Measurements from ENCODE around the gene WASL.

The WASL gene

DNA sequence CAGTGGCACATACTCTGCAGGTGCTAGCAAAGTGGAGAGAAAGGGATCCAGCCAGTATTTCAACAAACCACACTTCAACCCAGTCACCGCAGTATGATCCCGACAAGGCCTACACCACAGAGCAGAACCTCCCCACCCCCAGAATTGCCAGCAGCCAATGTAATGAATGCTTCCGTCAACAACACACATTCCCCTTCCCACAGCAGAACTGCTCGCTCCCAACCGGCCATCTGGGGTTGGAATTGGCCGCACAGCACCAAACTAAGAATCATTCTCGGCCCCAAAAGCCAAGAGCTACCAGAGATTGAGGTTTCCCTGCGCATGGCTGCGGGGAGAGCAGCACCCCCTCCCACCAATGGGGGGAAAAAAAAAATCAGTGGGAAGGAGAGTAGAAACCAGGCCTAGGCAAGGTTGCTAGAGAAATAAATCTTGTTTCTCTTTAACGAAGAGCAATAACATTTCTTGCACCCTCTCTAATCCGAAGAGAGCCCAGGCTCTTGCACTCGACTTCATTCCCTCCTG is 1.1 kb downstream of the WASL start:
- Histone ChIP-seq H3K27ac (ENCODE audit: low read length) (peak overlapping the region; percentile 75), H3K4me1 (ENCODE audit: low read length) (peaks cover 26% of the 10 kb centered on the region), H3K4me2 (ENCODE audit: low read length) (peak overlapping the region; percentile 87), H2AFZ (ENCODE audit: low read depth, low read length) (no peak overlapping the region), H3K9ac (ENCODE audit: low read length) (peak overlapping the region; percentile 92), H4K20me1 (ENCODE audit: insufficient read depth, low read length) (peaks cover 47% of the 10 kb centered on the region), H3K36me3 (replicated peaks; ENCODE audit: low read depth, low read length) (no peaks in the 10 kb centered on the region), H3K27me3 (ENCODE audit: low read depth, low read length) (no peaks in the 10 kb centered on the region), H3K9me3 (ENCODE audit: insufficient read depth, low read length) (no peaks in the 10 kb centered on the region), H3K79me2 (ENCODE audit: low read length) (peaks cover 67% of the 10 kb centered on the region), H3K4me3 (ENCODE audit: low read length) (peak overlapping the region; percentile 97)
- TF ChIP-seq EZH2phosphoT487 (IDR thresholded peaks at IDR 0.05; ENCODE audit: low read depth): no peak
- TF ChIP-seq, protein P1, sequence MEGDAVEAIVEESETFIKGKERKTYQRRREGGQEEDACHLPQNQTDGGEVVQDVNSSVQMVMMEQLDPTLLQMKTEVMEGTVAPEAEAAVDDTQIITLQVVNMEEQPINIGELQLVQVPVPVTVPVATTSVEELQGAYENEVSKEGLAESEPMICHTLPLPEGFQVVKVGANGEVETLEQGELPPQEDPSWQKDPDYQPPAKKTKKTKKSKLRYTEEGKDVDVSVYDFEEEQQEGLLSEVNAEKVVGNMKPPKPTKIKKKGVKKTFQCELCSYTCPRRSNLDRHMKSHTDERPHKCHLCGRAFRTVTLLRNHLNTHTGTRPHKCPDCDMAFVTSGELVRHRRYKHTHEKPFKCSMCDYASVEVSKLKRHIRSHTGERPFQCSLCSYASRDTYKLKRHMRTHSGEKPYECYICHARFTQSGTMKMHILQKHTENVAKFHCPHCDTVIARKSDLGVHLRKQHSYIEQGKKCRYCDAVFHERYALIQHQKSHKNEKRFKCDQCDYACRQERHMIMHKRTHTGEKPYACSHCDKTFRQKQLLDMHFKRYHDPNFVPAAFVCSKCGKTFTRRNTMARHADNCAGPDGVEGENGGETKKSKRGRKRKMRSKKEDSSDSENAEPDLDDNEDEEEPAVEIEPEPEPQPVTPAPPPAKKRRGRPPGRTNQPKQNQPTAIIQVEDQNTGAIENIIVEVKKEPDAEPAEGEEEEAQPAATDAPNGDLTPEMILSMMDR (IDR thresholded peaks at IDR 0.05; ENCODE audit: low read depth, low read length): no peak

DNA sequence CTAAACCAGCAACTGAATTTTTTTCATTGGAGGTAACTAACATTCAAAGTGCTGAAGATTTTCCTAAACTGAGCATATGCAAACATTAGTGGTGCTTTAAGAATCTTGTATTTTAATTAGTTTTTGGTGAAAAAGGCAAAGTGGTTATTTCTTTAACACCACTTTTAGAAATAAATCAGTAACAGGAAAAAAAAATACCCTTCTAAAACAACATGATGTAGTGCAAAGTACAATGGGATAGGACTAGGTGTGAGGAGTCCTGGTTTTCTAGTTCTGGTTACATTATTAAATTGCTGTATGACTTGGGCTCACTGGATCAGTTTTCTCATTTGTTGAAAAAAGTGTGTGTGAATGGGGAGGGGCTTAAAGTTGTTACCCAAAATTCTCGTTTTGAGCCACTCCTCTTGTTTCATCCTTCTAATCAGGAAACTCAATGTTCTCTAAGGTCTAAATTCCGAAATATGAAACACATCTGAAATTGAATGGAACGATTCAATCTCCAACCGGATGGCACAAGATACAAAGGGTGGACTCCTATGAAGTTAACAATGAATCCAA is 1.8 kb downstream of the WASL start:
- Histone ChIP-seq H3K79me2 (ENCODE audit: low read length) (peaks cover 74% of the 10 kb centered on the region), H3K36me3 (replicated peaks; ENCODE audit: low read depth, low read length) (no peaks in the 10 kb centered on the region), H3K9me3 (ENCODE audit: insufficient read depth, low read length) (no peaks in the 10 kb centered on the region), H3K27ac (ENCODE audit: low read length) (no peak overlapping the region), H3K4me2 (ENCODE audit: low read length) (peak overlapping the region; percentile 87), H3K9ac (ENCODE audit: low read length) (peak overlapping the region; percentile 92), H3K27me3 (ENCODE audit: low read depth, low read length) (no peaks in the 10 kb centered on the region), H3K4me3 (ENCODE audit: low read length) (peak overlapping the region; percentile 97), H4K20me1 (ENCODE audit: insufficient read depth, low read length) (peaks cover 52% of the 10 kb centered on the region), H3K4me1 (ENCODE audit: low read length) (peaks cover 26% of the 10 kb centered on the region), H2AFZ (ENCODE audit: low read depth, low read length) (no peak overlapping the region)
- TF ChIP-seq, protein P1 (IDR thresholded peaks at IDR 0.05; ENCODE audit: low read depth, low read length): no peak
- TF ChIP-seq EZH2phosphoT487 (IDR thresholded peaks at IDR 0.05; ENCODE audit: low read depth): no peak

DNA sequence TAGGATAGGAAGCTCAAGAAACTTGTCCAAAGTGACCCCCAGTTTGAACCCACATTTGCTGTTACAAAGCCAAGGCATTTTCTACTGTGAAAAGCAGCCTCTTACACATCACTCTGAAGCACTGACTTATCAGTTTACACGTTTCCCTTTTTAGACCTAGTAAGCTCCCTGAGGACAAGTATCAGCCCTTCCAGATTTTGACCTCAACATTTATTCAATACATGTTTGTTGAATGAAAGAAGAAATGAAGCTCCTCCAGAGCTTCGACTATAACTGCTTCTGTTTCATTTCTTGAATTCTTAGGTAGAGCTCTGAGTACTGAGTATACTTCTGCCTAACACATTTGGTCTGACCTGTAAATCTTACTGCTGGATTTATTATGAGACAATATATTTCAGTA is 2.7 kb downstream of the WASL start:
- H2AFZ ChIP-seq (ENCODE audit: low read depth, low read length): no peak overlapping the region
- no peak overlapping the region for H3K27ac ChIP-seq (ENCODE audit: low read length)
- H3K36me3 ChIP-seq (replicated peaks; ENCODE audit: low read depth, low read length): no peaks in the 10 kb centered on the region
- no peaks in the 10 kb centered on the region for H3K27me3 ChIP-seq (ENCODE audit: low read depth, low read length)
- peaks cover 83% of the 10 kb centered on the region for H3K79me2 ChIP-seq (ENCODE audit: low read length)
- peaks cover 26% of the 10 kb centered on the region for H3K4me1 ChIP-seq (ENCODE audit: low read length)
- H3K9ac ChIP-seq (ENCODE audit: low read length): no peak overlapping the region
- peak overlapping the region; percentile 87 for H3K4me2 ChIP-seq (ENCODE audit: low read length)
- H3K9me3 ChIP-seq (ENCODE audit: insufficient read depth, low read length): no peaks in the 10 kb centered on the region
- H4K20me1 ChIP-seq (ENCODE audit: insufficient read depth, low read length): peaks cover 53% of the 10 kb centered on the region
- H3K4me3 ChIP-seq (ENCODE audit: low read length): peak overlapping the region; percentile 97; the same call in 1 of the 2 replicates
- no peak for TF ChIP-seq EZH2phosphoT487 (IDR thresholded peaks at IDR 0.05; ENCODE audit: low read depth)
- TF ChIP-seq, protein P1 (IDR thresholded peaks at IDR 0.05; ENCODE audit: low read depth, low read length): no peak

DNA sequence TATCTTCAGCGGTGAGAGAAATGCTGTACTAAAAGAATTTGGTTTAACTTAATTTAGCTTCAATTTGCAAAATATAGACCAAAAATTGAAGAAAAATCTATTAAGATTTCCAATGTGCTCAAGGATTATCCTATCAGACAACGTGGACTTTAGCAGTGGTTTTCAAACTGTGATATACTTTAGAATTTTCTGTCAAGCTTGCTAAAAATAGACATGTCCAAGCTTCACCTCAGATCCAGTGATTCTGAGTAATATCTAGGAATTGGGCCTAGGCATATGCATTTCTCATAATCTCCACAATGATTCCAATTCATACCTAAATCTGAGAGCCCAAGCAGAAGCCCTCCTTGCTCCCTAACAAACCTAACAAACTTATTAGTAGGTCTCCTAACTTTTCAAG is 3.4 kb downstream of the WASL start:
- H3K9me3 ChIP-seq (ENCODE audit: insufficient read depth, low read length): no peaks in the 10 kb centered on the region
- H3K4me3 ChIP-seq (ENCODE audit: low read length): no peak overlapping the region
- no peak overlapping the region for H3K9ac ChIP-seq (ENCODE audit: low read length)
- peaks cover 59% of the 10 kb centered on the region for H4K20me1 ChIP-seq (ENCODE audit: insufficient read depth, low read length)
- H2AFZ ChIP-seq (ENCODE audit: low read depth, low read length): no peak overlapping the region
- no peak overlapping the region for H3K27ac ChIP-seq (ENCODE audit: low read length)
- H3K79me2 ChIP-seq (ENCODE audit: low read length): peaks cover 89% of the 10 kb centered on the region
- H3K36me3 ChIP-seq (replicated peaks; ENCODE audit: low read depth, low read length): no peaks in the 10 kb centered on the region
- peaks cover 25% of the 10 kb centered on the region for H3K4me1 ChIP-seq (ENCODE audit: low read length)
- no peaks in the 10 kb centered on the region for H3K27me3 ChIP-seq (ENCODE audit: low read depth, low read length)
- no peak for TF ChIP-seq EZH2phosphoT487 (IDR thresholded peaks at IDR 0.05; ENCODE audit: low read depth)
- no peak overlapping the region for H3K4me2 ChIP-seq (ENCODE audit: low read length)
